CD4-positive, alpha-beta memory T cell (primary cell): ENCODE results near the gene L3MBTL4. TPM values are rescaled to one million over a fixed set of nuclear protein-coding genes. Genes with fewer than 3 reads are reported as not detected.

Experiments
- CTCF ChIA-PET: fragments of 350-600 bp; sonication (Branson Sonifier 250); formaldehyde crosslinking; loops from one replicate; lab custom pipeline; 2021; ENCODE audit warnings: inconsistent platforms; ENCODE audit not compliant: partially characterized antibody; lab: Charles Lee
- POLR2A ChIA-PET: fragments of 350-600 bp; sonication (Branson Sonifier 250); formaldehyde crosslinking; loops from one replicate; lab custom pipeline; 2021; ENCODE audit not compliant: partially characterized antibody; lab: Charles Lee
- DNase-seq, 5 donors: peaks; one replicate each; pipeline versions ENCODE4 v3.0.0 to v3.0.0-alpha.2; 2020 to 2022; ENCODE audit warnings: mixed read lengths in 1 of 5
- H3K27ac ChIP-seq: one replicate; pipeline ENCODE4 v1.7.0; 2013; ENCODE audit warnings: low read depth, low read length
- H3K27me3 ChIP-seq: 2 replicates; pipeline ENCODE4 v1.7.0; 2013; ENCODE audit warnings: mild to moderate bottlenecking, low read length, moderate library complexity; ENCODE audit not compliant: insufficient read depth
- H3K36me3 ChIP-seq: 2 replicates; pipeline ENCODE4 v1.7.0; 2013; ENCODE audit warnings: mild to moderate bottlenecking, low read length, moderate library complexity; ENCODE audit not compliant: insufficient read depth
- H3K4me1 ChIP-seq: 2 replicates; pipeline ENCODE4 v1.7.0; 2013; ENCODE audit warnings: mild to moderate bottlenecking, low read length, moderate library complexity; ENCODE audit not compliant: insufficient read depth
- H3K4me3 ChIP-seq, 2 donors: one replicate each; pipeline ENCODE4 v1.7.0; 2013; ENCODE audit warnings: low read length in 2 of 2, mild to moderate bottlenecking in 1 of 2
- H3K9me3 ChIP-seq, 2 donors: one replicate each; pipeline ENCODE4 v1.7.0; 2013; ENCODE audit warnings: low read length in 2 of 2, control low read depth in 1 of 2; ENCODE audit not compliant: control insufficient read depth in 1 of 2
- H3K27ac Mint-ChIP-seq, 7 donors: one replicate each; pipeline ENCODE4 v1.8.0; 2020 to 2021; ENCODE audit warnings: mixed read lengths in 7 of 7, mild to moderate bottlenecking in 6 of 7, inconsistent platforms in 3 of 7, moderate library complexity in 3 of 7
- H3K27me3 Mint-ChIP-seq, 2 donors: one replicate each; pipeline ENCODE4 v1.8.0; 2020 to 2021; ENCODE audit warnings: mixed read lengths in 2 of 2
- H3K36me3 Mint-ChIP-seq, 2 donors: one replicate each; pipeline ENCODE4 v1.8.0; 2020 to 2021; ENCODE audit warnings: mixed read lengths in 2 of 2, inconsistent platforms in 1 of 2, mild to moderate bottlenecking in 1 of 2
- H3K4me1 Mint-ChIP-seq, 4 donors: one replicate each; pipeline ENCODE4 v1.8.0; 2020 to 2021; ENCODE audit warnings: mixed read lengths in 4 of 4, mild to moderate bottlenecking in 1 of 4
- H3K4me3 Mint-ChIP-seq, 8 donors: one replicate each; pipeline ENCODE4 v1.8.0; 2020 to 2021; ENCODE audit warnings: mixed read lengths in 8 of 8, mild to moderate bottlenecking in 7 of 8, moderate library complexity in 6 of 8, inconsistent platforms in 3 of 8
- H3K9me3 Mint-ChIP-seq, 8 donors: one replicate each; pipeline ENCODE4 v1.8.0; 2020 to 2021; ENCODE audit warnings: mixed read lengths in 8 of 8, mild to moderate bottlenecking in 5 of 8, inconsistent platforms in 3 of 8, moderate library complexity in 1 of 8
- intact Hi-C: fragments of 100-400 bp; cut with micrococcal nuclease; formaldehyde crosslinking; loops from one replicate; pipeline ENCODE4 v1.15.1; 2023
- polyA plus RNA-seq, 2 donors: library from polyadenylated mRNA; unstranded; fragments of 300-500 nt; fragmentation: Illumina TruSeq; gene quantifications; one replicate each; pipeline ENCODE4 v1.2.3, GENCODE V29; 2021
- total RNA-seq, 2 experiments: library from RNA; stranded (reverse); gene quantifications; one replicate each; pipeline ENCODE4 v1.2.3, GENCODE V29; 2021

Gene L3MBTL4
- total RNA-seq (under 1 TPM; 0.49 to 0.53 TPM), polyA plus RNA-seq (not detected)

- Histone ChIP-seq H3K9me3 (no peaks in the 10 kb centered on the region), H3K4me1 (no peaks in the 10 kb centered on the region), H3K4me3 (no peak within 1 kb of the TSS), H3K36me3 (no peaks in the 10 kb centered on the region), H3K27me3 (peaks cover 10% of the 10 kb centered on the region), H3K27ac (no peak within 1 kb of the TSS)
- CTCF ChIA-PET, result no interaction called here
- Mint-ChIP-seq H3K4me3 (peak within 1 kb of the TSS; percentile 25 to 82 (median 54)), H3K9me3 (peaks cover 0 to 18% (median 9%) of the 10 kb centered on the region in 8 donors), H3K36me3 (no peaks in the 10 kb centered on the region), H3K27ac (no peak within 1 kb of the TSS), H3K4me1 (peaks cover 0 to 10% (median 5%) of the 10 kb centered on the region in 4 donors), H3K27me3 (peaks cover 11 to 20% of the 10 kb centered on the region in 2 donors)
- intact Hi-C loops, result no loop called here
- DNase-seq, result no peak
- POLR2A ChIA-PET, result no interaction called here
These were observed at the start of gene L3MBTL4 for GRCh38 chr18:6414723-6415417. TSS of gene L3MBTL4 (minus strand) at chr18:6414911. CDS start at chr18:6311625, 103,286 bp downstream.

- CTCF ChIA-PET, result no interaction called here
- Mint-ChIP-seq H3K27me3 (no peaks in the 10 kb centered on the region), H3K27ac (no peak overlapping the region), H3K36me3 (no peaks in the 10 kb centered on the region), H3K9me3 (peaks cover 0 to 13% (median under 1%) of the 10 kb centered on the region in 8 donors), H3K4me3 (no peak overlapping the region), H3K4me1 (no peaks in the 10 kb centered on the region)
- Histone ChIP-seq H3K36me3 (no peaks in the 10 kb centered on the region), H3K27ac (no peak overlapping the region), H3K4me3 (no peak overlapping the region), H3K27me3 (no peaks in the 10 kb centered on the region), H3K4me1 (no peaks in the 10 kb centered on the region), H3K9me3 (no peaks in the 10 kb centered on the region)
- DNase-seq, result no peak
- POLR2A ChIA-PET, result no interaction called here
- intact Hi-C loops, result no loop called here
These were observed 37.5 kb upstream of the L3MBTL4 start for GRCh38 chr18:6452194-6452593.

- CTCF ChIA-PET, result interaction anchor here (0.6 kb wide), 1 partner anchor 26 kb away, joined by 3 read pairs; no protein-coding TSS in a partner anchor
- H3K4me3 Mint-ChIP-seq, result no peak overlapping the region
- H3K36me3 Mint-ChIP-seq, result no peaks in the 10 kb centered on the region
- Histone ChIP-seq H3K27me3 (no peaks in the 10 kb centered on the region), H3K36me3 (no peaks in the 10 kb centered on the region), H3K9me3 (no peaks in the 10 kb centered on the region), H3K27ac (no peak overlapping the region), H3K4me3 (no peak overlapping the region), H3K4me1 (no peaks in the 10 kb centered on the region)
- intact Hi-C loops, result no loop called here
- H3K27me3 Mint-ChIP-seq, result no peaks in the 10 kb centered on the region
- peaks cover 0 to 4% (median 0%) of the 10 kb centered on the region in 8 donors for H3K9me3 Mint-ChIP-seq
- POLR2A ChIA-PET, result no interaction called here
- H3K4me1 Mint-ChIP-seq, result no peaks in the 10 kb centered on the region
- DNase-seq, result no peak
- no peak overlapping the region for H3K27ac Mint-ChIP-seq
These were observed 34.5 kb upstream of the L3MBTL4 start for GRCh38 chr18:6449213-6449612.

- no peaks in the 10 kb centered on the region for H3K9me3 ChIP-seq
- Mint-ChIP-seq H3K9me3 (peaks cover 0 to 7% (median under 1%) of the 10 kb centered on the region in 8 donors), H3K27ac (no peak overlapping the region), H3K36me3 (no peaks in the 10 kb centered on the region), H3K27me3 (peaks cover 0 to 2% of the 10 kb centered on the region in 2 donors), H3K4me1 (no peaks in the 10 kb centered on the region), H3K4me3 (no peak overlapping the region)
- intact Hi-C loops, result no loop called here
- DNase-seq, result no peak
- H3K27ac ChIP-seq, result no peak overlapping the region
- H3K4me3 ChIP-seq, result no peak overlapping the region
- H3K36me3 ChIP-seq, result no peaks in the 10 kb centered on the region
- H3K4me1 ChIP-seq, result no peaks in the 10 kb centered on the region
- POLR2A ChIA-PET, result no interaction called here
- H3K27me3 ChIP-seq, result no peaks in the 10 kb centered on the region
- CTCF ChIA-PET, result no interaction called here
These were observed 29.9 kb upstream of the L3MBTL4 start for GRCh38 chr18:6444466-6445228.

GRCh38 chr18:6441200-6441599 is 26.5 kb upstream of the L3MBTL4 start:
- Mint-ChIP-seq H3K36me3 (no peaks in the 10 kb centered on the region), H3K9me3 (peaks cover 0 to 7% (median 2%) of the 10 kb centered on the region in 8 donors), H3K27me3 (peaks cover 0 to 2% of the 10 kb centered on the region in 2 donors), H3K27ac (no peak overlapping the region), H3K4me3 (no peak overlapping the region), H3K4me1 (no peaks in the 10 kb centered on the region)
- no peaks in the 10 kb centered on the region for H3K4me1 ChIP-seq
- ChIA-PET CTCF (no interaction called here), POLR2A (no interaction called here)
- no peaks in the 10 kb centered on the region for H3K9me3 ChIP-seq
- H3K27me3 ChIP-seq, result no peaks in the 10 kb centered on the region
- DNase-seq, result no peak
- no peak overlapping the region for H3K4me3 ChIP-seq
- no peaks in the 10 kb centered on the region for H3K36me3 ChIP-seq
- no peak overlapping the region for H3K27ac ChIP-seq
- intact Hi-C loops, result no loop called here

- Histone ChIP-seq H3K9me3 (no peaks in the 10 kb centered on the region), H3K4me3 (no peak overlapping the region), H3K36me3 (no peaks in the 10 kb centered on the region), H3K4me1 (no peaks in the 10 kb centered on the region), H3K27me3 (no peaks in the 10 kb centered on the region), H3K27ac (no peak overlapping the region)
- DNase-seq, result no peak
- CTCF ChIA-PET, result no interaction called here
- H3K4me1 Mint-ChIP-seq, result no peaks in the 10 kb centered on the region
- no peaks in the 10 kb centered on the region for H3K36me3 Mint-ChIP-seq
- POLR2A ChIA-PET, result no interaction called here
- no peak overlapping the region for H3K27ac Mint-ChIP-seq
- intact Hi-C loops, result no loop called here
- peaks cover 0 to 8% (median 4%) of the 10 kb centered on the region in 8 donors for H3K9me3 Mint-ChIP-seq
- no peak overlapping the region for H3K4me3 Mint-ChIP-seq
- peaks cover 0 to 2% of the 10 kb centered on the region in 2 donors for H3K27me3 Mint-ChIP-seq
These were observed 23.5 kb upstream of the L3MBTL4 start for GRCh38 chr18:6437937-6438818.

- Mint-ChIP-seq H3K9me3 (peaks cover 0 to 5% (median 3%) of the 10 kb centered on the region in 8 donors), H3K27me3 (no peaks in the 10 kb centered on the region), H3K4me1 (no peaks in the 10 kb centered on the region), H3K27ac (no peak overlapping the region), H3K4me3 (no peak overlapping the region), H3K36me3 (no peaks in the 10 kb centered on the region)
- Histone ChIP-seq H3K4me3 (no peak overlapping the region), H3K4me1 (no peaks in the 10 kb centered on the region), H3K36me3 (no peaks in the 10 kb centered on the region), H3K27me3 (no peaks in the 10 kb centered on the region), H3K9me3 (no peaks in the 10 kb centered on the region), H3K27ac (no peak overlapping the region)
- POLR2A ChIA-PET, result no interaction called here
- intact Hi-C loops, result no loop called here
- CTCF ChIA-PET, result no interaction called here
- no peak for DNase-seq
These were observed 21.0 kb upstream of the L3MBTL4 start for GRCh38 chr18:6435731-6436130.
